ENCODE measurements around the gene FLT1. TPM values are rescaled to one million over a fixed set of nuclear protein-coding genes. Genes with fewer than 3 reads are reported as not detected.

FLT1 gene
- total RNA-seq, 4 donors from 2014 or later, result 11.1 to 37.9 (median 21.7) TPM

GRCh38 chr13:28325022-28325421 lies 169.9 kb downstream of the FLT1 start:
- ATAC-seq, result no peak
- 35 to 49% methylated on average over 2 of the region's 2 CpGs for WGBS, 2 donors (ENCODE audit: low coverage in 1 of 2)
- H3K27me3 ChIP-seq, result no peaks in the 10 kb centered on the region
- TF ChIP-seq CTCF (IDR thresholded peaks at IDR 0.05), result no peak
- TF ChIP-seq POLR2AphosphoS5 (IDR thresholded peaks at IDR 0.05), result no peak
- TF ChIP-seq POLR2A (IDR thresholded peaks at IDR 0.05), result no peak
- no peak for TF ChIP-seq EP300 (IDR thresholded peaks at IDR 0.05)
- H3K4me3 ChIP-seq, result no peak overlapping the region
- H3K36me3 ChIP-seq, result no peaks in the 10 kb centered on the region
- peaks cover 0 to 15% (median 0%) of the 10 kb centered on the region in 3 donors for H3K4me1 ChIP-seq
- H3K9me3 ChIP-seq, result no peaks in the 10 kb centered on the region
- no peak overlapping the region for H3K27ac ChIP-seq

- WGBS, 2 donors (ENCODE audit: low coverage in 1 of 2), result 14 to 26% methylated on average over 1 to 4 of the region's 4 CpGs
- no peak for TF ChIP-seq EP300 (IDR thresholded peaks at IDR 0.05)
- TF ChIP-seq CTCF (IDR thresholded peaks at IDR 0.05), result peak; percentile 35 to 70 (median 47)
- no peak for TF ChIP-seq POLR2A (IDR thresholded peaks at IDR 0.05)
- TF ChIP-seq POLR2AphosphoS5 (IDR thresholded peaks at IDR 0.05), result no peak
- no peaks in the 10 kb centered on the region for H3K9me3 ChIP-seq
- H3K4me3 ChIP-seq, result no peak overlapping the region
- no peaks in the 10 kb centered on the region for H3K27me3 ChIP-seq
- H3K4me1 ChIP-seq, result peaks cover 0 to 8% (median 0%) of the 10 kb centered on the region in 3 donors
- ATAC-seq, result no peak
- H3K27ac ChIP-seq, result no peak overlapping the region
- no peaks in the 10 kb centered on the region for H3K36me3 ChIP-seq
Measured at GRCh38 chr13:28324181-28324789, 170.6 kb downstream of the FLT1 start.

GRCh38 chr13:28322256-28322905 lies 172.5 kb downstream of the FLT1 start:
- no peaks in the 10 kb centered on the region for H3K27me3 ChIP-seq
- no peaks in the 10 kb centered on the region for H3K36me3 ChIP-seq
- no peak overlapping the region for H3K27ac ChIP-seq
- H3K4me3 ChIP-seq, result no peak overlapping the region
- ATAC-seq, result no peak
- WGBS, 2 donors (ENCODE audit: low coverage in 1 of 2), result 69 to 70% methylated on average over 11 of the region's 11 CpGs
- no peak for TF ChIP-seq POLR2AphosphoS5 (IDR thresholded peaks at IDR 0.05)
- TF ChIP-seq CTCF (IDR thresholded peaks at IDR 0.05), result no peak
- TF ChIP-seq POLR2A (IDR thresholded peaks at IDR 0.05), result no peak
- no peak for TF ChIP-seq EP300 (IDR thresholded peaks at IDR 0.05)
- H3K9me3 ChIP-seq, result no peaks in the 10 kb centered on the region
- peaks cover 0 to 4% (median 0%) of the 10 kb centered on the region in 3 donors for H3K4me1 ChIP-seq

GRCh38 chr13:28321756-28322155 lies 173.2 kb downstream of the FLT1 start:
- ATAC-seq, result no peak
- Histone ChIP-seq H3K4me1 (peaks cover 0 to 4% (median 0%) of the 10 kb centered on the region in 3 donors), H3K36me3 (no peaks in the 10 kb centered on the region), H3K4me3 (no peak overlapping the region), H3K27ac (no peak overlapping the region), H3K9me3 (no peaks in the 10 kb centered on the region), H3K27me3 (no peaks in the 10 kb centered on the region)
- TF ChIP-seq POLR2AphosphoS5 (IDR thresholded peaks at IDR 0.05) (no peak), CTCF (IDR thresholded peaks at IDR 0.05) (no peak), POLR2A (IDR thresholded peaks at IDR 0.05) (no peak), EP300 (IDR thresholded peaks at IDR 0.05) (no peak)
- 40 to 67% methylated on average over 1 to 2 of the region's 2 CpGs for WGBS, 2 donors (ENCODE audit: low coverage in 1 of 2)
